ENCODE measurements around the gene TTC39C. TPM values are rescaled to one million over a fixed set of nuclear protein-coding genes. Genes with fewer than 3 reads are reported as not detected.
A peak's percentile ranks its signal among the peaks of the same experiment; 100 is the strongest.

The TTC39C gene
- total RNA-seq, 1 experiment from 2014 or later: 24.0 TPM

DNA sequence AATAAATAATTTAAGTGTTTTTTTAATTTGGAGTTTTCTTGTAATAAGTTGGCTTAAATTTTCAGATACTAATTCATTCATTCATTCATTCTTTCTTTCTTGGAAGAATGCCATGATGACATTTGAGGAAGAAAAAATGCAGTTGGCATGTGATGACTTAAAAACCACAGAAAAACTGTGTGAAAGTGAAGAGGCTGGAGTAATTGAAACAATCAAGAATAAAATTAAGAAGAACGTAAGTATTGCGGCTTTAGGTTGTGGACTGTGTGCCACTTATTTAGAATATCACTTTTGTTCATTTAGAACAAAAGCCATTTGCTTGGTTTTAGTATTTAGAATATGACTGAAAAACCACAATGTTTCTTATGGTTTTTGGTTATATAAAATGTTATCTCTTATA is 51.4 kb downstream of the TTC39C start:
- intact Hi-C loops (cut with micrococcal nuclease; ENCODE audit: unreplicated experiment): loop anchor here (10.0 kb wide), 1 partner anchor 49 kb away; no protein-coding TSS in a partner anchor
- CTCF ChIA-PET: no interaction called here
- POLR2A ChIA-PET (ENCODE audit: low non-redundant PET): no interaction called here
- TF ChIP-seq CTCF (conservative IDR thresholded peaks at IDR 0.05; ENCODE audit: low read depth, low read length): no peak
- no peak for TF ChIP-seq EZH2 (IDR thresholded peaks at IDR 0.05; ENCODE audit: borderline replicate concordance, low read depth, low read length, poor library complexity, severe bottlenecking)
- H3K27ac ChIP-seq (ENCODE audit: low read depth, low read length, poor library complexity, severe bottlenecking): no peak overlapping the region
- H3K36me3 ChIP-seq (ENCODE audit: insufficient read depth, low read length, poor library complexity, severe bottlenecking): no peaks in the 10 kb centered on the region
- no peak overlapping the region for H3K4me3 ChIP-seq (ENCODE audit: low read depth, low read length, poor library complexity, severe bottlenecking)
- peaks cover 15% of the 10 kb centered on the region for H3K4me1 ChIP-seq (ENCODE audit: insufficient read depth, low read length, poor library complexity, severe bottlenecking)
- H3K9me3 ChIP-seq (ENCODE audit: low read depth, low read length, poor library complexity, severe bottlenecking): no peaks in the 10 kb centered on the region
- no peaks in the 10 kb centered on the region for H3K27me3 ChIP-seq (replicated peaks; ENCODE audit: insufficient read depth, low read depth, low read length, poor library complexity)
- no TSS peak for BruUV-seq (replicated peaks)
- no peak for DNase-seq (ENCODE audit: low spot score)

DNA sequence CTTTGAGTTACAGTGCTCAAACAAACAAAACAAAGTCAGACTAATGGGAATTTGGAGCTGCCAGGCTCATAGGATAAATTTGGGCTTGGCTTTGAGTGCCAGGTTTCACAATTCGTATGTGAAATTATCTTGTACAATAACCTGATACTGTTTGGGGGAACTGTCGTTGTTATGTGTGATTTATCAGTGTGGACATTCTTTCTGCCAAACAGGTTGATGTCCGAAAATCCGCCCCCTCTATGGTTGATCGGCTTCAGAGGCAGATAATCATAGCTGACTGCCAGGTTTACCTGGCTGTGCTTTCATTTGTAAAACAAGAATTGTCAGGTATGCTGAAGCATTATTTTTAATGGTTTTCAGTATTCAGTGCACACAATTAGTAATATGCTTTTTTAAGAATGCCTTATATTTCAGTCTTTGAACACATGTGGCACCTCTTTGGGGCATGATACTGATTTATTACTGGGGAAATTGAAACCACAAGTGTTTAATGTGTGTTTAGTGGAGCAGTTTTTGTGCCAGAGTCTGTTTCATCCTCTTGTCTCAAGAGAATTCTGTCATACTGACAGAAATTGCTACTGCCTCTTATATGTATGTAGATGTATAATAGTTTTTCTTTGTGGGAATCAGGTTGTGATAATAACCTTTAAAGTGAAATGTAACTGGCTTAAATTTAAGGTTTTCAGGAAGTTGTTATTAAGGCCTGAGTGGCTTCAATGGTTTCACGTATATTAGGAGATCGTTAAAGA is 54.6 kb downstream of the TTC39C start:
- Histone ChIP-seq H3K4me1 (ENCODE audit: insufficient read depth, low read length, poor library complexity, severe bottlenecking) (peaks cover 15% of the 10 kb centered on the region), H3K36me3 (ENCODE audit: insufficient read depth, low read length, poor library complexity, severe bottlenecking) (no peaks in the 10 kb centered on the region), H3K9me3 (ENCODE audit: low read depth, low read length, poor library complexity, severe bottlenecking) (no peaks in the 10 kb centered on the region), H3K27me3 (replicated peaks; ENCODE audit: insufficient read depth, low read depth, low read length, poor library complexity) (no peaks in the 10 kb centered on the region), H3K27ac (ENCODE audit: low read depth, low read length, poor library complexity, severe bottlenecking) (peak overlapping the region; percentile 19), H3K4me3 (ENCODE audit: low read depth, low read length, poor library complexity, severe bottlenecking) (no peak overlapping the region)
- no peak for TF ChIP-seq CTCF (conservative IDR thresholded peaks at IDR 0.05; ENCODE audit: low read depth, low read length)
- no peak for TF ChIP-seq EZH2 (IDR thresholded peaks at IDR 0.05; ENCODE audit: borderline replicate concordance, low read depth, low read length, poor library complexity, severe bottlenecking)
- DNase-seq (ENCODE audit: low spot score): peak; percentile 50
- CTCF ChIA-PET: no interaction called here
- POLR2A ChIA-PET (ENCODE audit: low non-redundant PET): interaction anchor here (0.6 kb wide), 1 partner anchor 27 kb away, joined by 4 read pairs; no protein-coding TSS in a partner anchor
- BruUV-seq (replicated peaks): no TSS peak
- intact Hi-C loops (cut with micrococcal nuclease; ENCODE audit: unreplicated experiment): loop anchor here (10.0 kb wide), 1 partner anchor 46 kb away; no protein-coding TSS in a partner anchor

- Histone ChIP-seq H3K4me1 (ENCODE audit: insufficient read depth, low read length, poor library complexity, severe bottlenecking) (peaks cover 15% of the 10 kb centered on the region), H3K9me3 (ENCODE audit: low read depth, low read length, poor library complexity, severe bottlenecking) (no peaks in the 10 kb centered on the region), H3K27ac (ENCODE audit: low read depth, low read length, poor library complexity, severe bottlenecking) (no peak overlapping the region), H3K27me3 (replicated peaks; ENCODE audit: insufficient read depth, low read depth, low read length, poor library complexity) (no peaks in the 10 kb centered on the region), H3K36me3 (ENCODE audit: insufficient read depth, low read length, poor library complexity, severe bottlenecking) (no peaks in the 10 kb centered on the region), H3K4me3 (ENCODE audit: low read depth, low read length, poor library complexity, severe bottlenecking) (no peak overlapping the region)
- intact Hi-C loops (cut with micrococcal nuclease; ENCODE audit: unreplicated experiment): no loop called here
- DNase-seq (ENCODE audit: low spot score): no peak
- CTCF ChIA-PET: no interaction called here
- POLR2A ChIA-PET (ENCODE audit: low non-redundant PET): no interaction called here
- TF ChIP-seq CTCF (conservative IDR thresholded peaks at IDR 0.05; ENCODE audit: low read depth, low read length) (no peak), EZH2 (IDR thresholded peaks at IDR 0.05; ENCODE audit: borderline replicate concordance, low read depth, low read length, poor library complexity, severe bottlenecking) (no peak)
- no TSS peak for BruUV-seq (replicated peaks)
These were observed 56.5 kb downstream of the TTC39C start for GRCh38 chr18:24071029-24071428.
